HG03135 (cell line): Measurements from ENCODE around the gene LGI1.

Source experiments
- ATAC-seq: cut with Tn5 transposase; IDR thresholded peaks from one replicate; pipeline ENCODE4 v1.9.1; 2021; ENCODE audit warnings: mild to moderate bottlenecking, moderate library complexity; ENCODE audit not compliant: unreplicated experiment

Gene LGI1

GRCh38 chr10:93754761-93755160 is 3.0 kb upstream of the LGI1 start:
- no peak for ATAC-seq

GRCh38 chr10:93755443-93756116 is 2.2 kb upstream of the LGI1 start:
- no peak for ATAC-seq

GRCh38 chr10:93756118-93756517 is 1.6 kb upstream of the LGI1 start:
- ATAC-seq: no peak

GRCh38 chr10:93757136-93757535 is 600 bp upstream of the LGI1 start:
- ATAC-seq: no peak

- no peak for ATAC-seq
Measured at GRCh38 chr10:93758508-93758885, 761 bp downstream of the LGI1 start.

- no peak for ATAC-seq
Measured at GRCh38 chr10:93758891-93759410, 1.2 kb downstream of the LGI1 start.

GRCh38 chr10:93760490-93760889 is 2.8 kb downstream of the LGI1 start:
- ATAC-seq: no peak

- no peak for ATAC-seq
Measured at GRCh38 chr10:93762979-93763391, 5.2 kb downstream of the LGI1 start.

GRCh38 chr10:93766918-93767317 is 9.2 kb downstream of the LGI1 start:
- ATAC-seq: no peak

- ATAC-seq: no peak
Measured at GRCh38 chr10:93767724-93768399, 10.1 kb downstream of the LGI1 start.

GRCh38 chr10:93768892-93769291 is 11.2 kb downstream of the LGI1 start:
- no peak for ATAC-seq

GRCh38 chr10:93771354-93771753 is 13.6 kb downstream of the LGI1 start:
- ATAC-seq: no peak

- no peak for ATAC-seq
Measured at GRCh38 chr10:93773120-93773519, 15.4 kb downstream of the LGI1 start.

- no peak for ATAC-seq
Measured at GRCh38 chr10:93773705-93774104, 16.0 kb downstream of the LGI1 start.

- no peak for ATAC-seq
Measured at GRCh38 chr10:93775356-93775755, 17.6 kb downstream of the LGI1 start.

- no peak for ATAC-seq
Measured at GRCh38 chr10:93777092-93777491, 19.4 kb downstream of the LGI1 start.

GRCh38 chr10:93784059-93784458 is 26.3 kb downstream of the LGI1 start:
- ATAC-seq: no peak

- no peak for ATAC-seq
Measured at GRCh38 chr10:93788413-93789208, 30.9 kb downstream of the LGI1 start.

- ATAC-seq: no peak
Measured at GRCh38 chr10:93790439-93790838, 32.7 kb downstream of the LGI1 start.

- no peak for ATAC-seq
Measured at GRCh38 chr10:93796167-93796566, 38.4 kb downstream of the LGI1 start.

- no peak for ATAC-seq
Measured at GRCh38 chr10:93797825-93798224, 40.1 kb downstream of the LGI1 start.
